ENCODE results near the gene TRAF3. TPM values are rescaled to one million over a fixed set of nuclear protein-coding genes. Genes with fewer than 3 reads are reported as not detected.
"Not testable (repeated sequence)": the region's sequence is repeated elsewhere in the genome, so short reads cannot be mapped to it uniquely, and the experiment has no call there.

TRAF3 gene
- total RNA-seq, 2 donors from 2014 or later, result 20.8 to 26.0 TPM

GRCh38 chr14:102819176-102819628 is 42.0 kb downstream of the TRAF3 start:
- TF ChIP-seq CTCF (IDR thresholded peaks at IDR 0.05), result no peak
- peak overlapping the region; percentile 21 for H3K27ac ChIP-seq
- H3K4me1 ChIP-seq, result peaks cover 5% of the 10 kb centered on the region
- intact Hi-C loops (cut with DNase I), result no loop called here
- peak; percentile 56 for DNase-seq
- H3K9ac ChIP-seq (ENCODE audit: low read depth in 2 of 2, low read length in 2 of 2), result peak overlapping the region in 1 of 2 donors; percentile 63
- H3K9me3 ChIP-seq, result no peaks in the 10 kb centered on the region
- no peak overlapping the region for H3K4me3 ChIP-seq
- no peaks in the 10 kb centered on the region for H3K27me3 ChIP-seq
- H3K36me3 ChIP-seq, result no peaks in the 10 kb centered on the region

GRCh38 chr14:102819747-102820330 is 42.6 kb downstream of the TRAF3 start:
- Histone ChIP-seq H3K27me3 (no peaks in the 10 kb centered on the region), H3K9ac (ENCODE audit: low read depth in 2 of 2, low read length in 2 of 2) (peak overlapping the region in 1 of 2 donors; percentile 27), H3K9me3 (no peaks in the 10 kb centered on the region), H3K36me3 (no peaks in the 10 kb centered on the region), H3K27ac (peak overlapping the region; percentile 21), H3K4me1 (peaks cover 5% of the 10 kb centered on the region), H3K4me3 (no peak overlapping the region)
- TF ChIP-seq CTCF (IDR thresholded peaks at IDR 0.05), result no peak
- intact Hi-C loops (cut with DNase I), result no loop called here
- DNase-seq, result no peak

GRCh38 chr14:102821252-102821651 is 44.0 kb downstream of the TRAF3 start:
- peaks cover 5% of the 10 kb centered on the region for H3K4me1 ChIP-seq
- H3K36me3 ChIP-seq, result no peaks in the 10 kb centered on the region
- H3K27me3 ChIP-seq, result no peaks in the 10 kb centered on the region
- no peak overlapping the region for H3K27ac ChIP-seq
- H3K4me3 ChIP-seq, result no peak overlapping the region
- intact Hi-C loops (cut with DNase I), result no loop called here
- H3K9ac ChIP-seq (ENCODE audit: low read depth in 2 of 2, low read length in 2 of 2), result no peak overlapping the region
- no peaks in the 10 kb centered on the region for H3K9me3 ChIP-seq
- no peak for TF ChIP-seq CTCF (IDR thresholded peaks at IDR 0.05)
- DNase-seq, result no peak

GRCh38 chr14:102822311-102822863 is 45.1 kb downstream of the TRAF3 start:
- intact Hi-C loops (cut with DNase I), result no loop called here
- no peak overlapping the region for H3K4me3 ChIP-seq
- no peak overlapping the region for H3K9ac ChIP-seq (ENCODE audit: low read depth in 2 of 2, low read length in 2 of 2)
- TF ChIP-seq CTCF (IDR thresholded peaks at IDR 0.05), result no peak
- no peak overlapping the region for H3K27ac ChIP-seq
- peaks cover 5% of the 10 kb centered on the region for H3K4me1 ChIP-seq
- H3K9me3 ChIP-seq, result no peaks in the 10 kb centered on the region
- no peak for DNase-seq
- H3K27me3 ChIP-seq, result no peaks in the 10 kb centered on the region
- H3K36me3 ChIP-seq, result no peaks in the 10 kb centered on the region

GRCh38 chr14:102822887-102823286 is 45.6 kb downstream of the TRAF3 start:
- H3K9me3 ChIP-seq; H3K4me3 ChIP-seq; H3K9ac ChIP-seq (ENCODE audit: low read depth in 2 of 2, low read length in 2 of 2); H3K27me3 ChIP-seq; H3K27ac ChIP-seq; H3K36me3 ChIP-seq; intact Hi-C loops (cut with DNase I); DNase-seq; H3K4me1 ChIP-seq: not testable (repeated sequence)

- DNase-seq, result no peak
- Histone ChIP-seq H3K36me3 (no peaks in the 10 kb centered on the region), H3K4me1 (peaks cover 12% of the 10 kb centered on the region), H3K9me3 (no peaks in the 10 kb centered on the region), H3K4me3 (no peak overlapping the region), H3K27me3 (no peaks in the 10 kb centered on the region), H3K9ac (ENCODE audit: low read depth in 2 of 2, low read length in 2 of 2) (no peak overlapping the region), H3K27ac (no peak overlapping the region)
- intact Hi-C loops (cut with DNase I), result no loop called here
- no peak for TF ChIP-seq CTCF (IDR thresholded peaks at IDR 0.05)
Measured at GRCh38 chr14:102823546-102823945, 46.3 kb downstream of the TRAF3 start.
